ENCODE measurements around the gene ATG9A. TPM values are rescaled to one million over a fixed set of nuclear protein-coding genes. Genes with fewer than 3 reads are reported as not detected.

ATG9A gene
- total and polyA plus RNA-seq, 4 donors = 22.5 to 49.1 (median 42.6) TPM

DNA sequence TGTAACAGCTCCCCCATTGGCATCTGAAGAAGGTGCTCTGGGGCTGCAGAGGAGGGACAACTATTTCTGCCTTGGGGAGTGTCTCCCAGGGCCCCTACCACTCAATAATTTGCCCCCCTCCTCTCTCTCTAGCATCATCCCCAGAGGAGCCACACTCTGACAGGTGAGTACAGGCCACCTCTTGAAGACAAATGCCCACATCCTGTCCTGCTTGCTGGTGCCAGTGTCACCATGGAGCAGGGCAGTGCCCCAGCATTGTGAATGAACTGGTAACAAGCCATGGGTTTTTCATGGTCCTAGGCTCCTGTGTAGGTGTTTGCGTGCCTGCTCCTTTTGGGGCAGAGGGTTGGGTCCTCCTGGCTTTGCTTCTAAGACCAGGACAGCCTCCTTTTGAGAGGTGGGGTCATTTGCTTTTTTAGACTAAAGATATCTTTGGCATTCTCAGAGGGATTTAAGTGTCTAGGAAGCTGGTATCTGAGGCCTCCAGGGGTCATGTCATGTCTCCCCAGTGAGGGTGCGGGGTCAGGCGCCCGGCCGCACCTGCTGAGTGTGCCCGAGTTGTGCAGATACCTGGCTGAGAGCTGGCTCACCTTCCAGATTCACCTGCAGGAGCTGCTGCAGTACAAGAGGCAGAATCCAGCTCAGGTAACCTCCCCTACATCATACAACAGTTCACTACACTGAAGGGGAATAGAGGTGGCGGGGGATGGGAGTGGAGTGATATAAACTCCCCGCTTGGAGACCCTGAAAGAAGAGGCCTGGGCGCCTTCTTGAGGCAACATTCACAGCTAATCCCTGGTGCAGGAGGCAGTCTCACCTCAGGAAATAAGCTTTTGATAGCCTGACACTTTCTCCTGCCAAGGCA, 49.6 kb downstream of the ATG9A start:
- Histone ChIP-seq H3K27me3 (ENCODE audit: control insufficient read depth in 3 of 3, insufficient read depth in 3 of 3, low read length in 2 of 3) (no peaks in the 10 kb centered on the region), H3K4me3 (no peak overlapping the region), H3K9ac (ENCODE audit: insufficient read depth in 1 of 2, low read length in 2 of 2) (no peak overlapping the region), H3K36me3 (ENCODE audit: control insufficient read depth in 4 of 4, insufficient read depth in 4 of 4, low read length in 4 of 4) (peaks cover 25 to 45% (median 37%) of the 10 kb centered on the region in 4 donors), H3K4me1 (ENCODE audit: control insufficient read depth in 5 of 5, insufficient read depth in 5 of 5, low read length in 5 of 5) (peaks cover 3 to 23% (median 8%) of the 10 kb centered on the region in 5 donors), H3K9me3 (ENCODE audit: control insufficient read depth in 4 of 4, insufficient read depth in 3 of 4, low read length in 3 of 4) (no peaks in the 10 kb centered on the region), H3K27ac (ENCODE audit: low read depth in 1 of 2, low read length in 1 of 2) (peak overlapping the region in 1 of 2 donors; percentile 28)
- DNase-seq (no peak), ATAC-seq (ENCODE audit: insufficient read depth, low FRiP score) (no peak)
- 96% methylated on average over 9 of the region's 9 CpGs for WGBS, 2 donors
- TF ChIP-seq, protein P1, sequence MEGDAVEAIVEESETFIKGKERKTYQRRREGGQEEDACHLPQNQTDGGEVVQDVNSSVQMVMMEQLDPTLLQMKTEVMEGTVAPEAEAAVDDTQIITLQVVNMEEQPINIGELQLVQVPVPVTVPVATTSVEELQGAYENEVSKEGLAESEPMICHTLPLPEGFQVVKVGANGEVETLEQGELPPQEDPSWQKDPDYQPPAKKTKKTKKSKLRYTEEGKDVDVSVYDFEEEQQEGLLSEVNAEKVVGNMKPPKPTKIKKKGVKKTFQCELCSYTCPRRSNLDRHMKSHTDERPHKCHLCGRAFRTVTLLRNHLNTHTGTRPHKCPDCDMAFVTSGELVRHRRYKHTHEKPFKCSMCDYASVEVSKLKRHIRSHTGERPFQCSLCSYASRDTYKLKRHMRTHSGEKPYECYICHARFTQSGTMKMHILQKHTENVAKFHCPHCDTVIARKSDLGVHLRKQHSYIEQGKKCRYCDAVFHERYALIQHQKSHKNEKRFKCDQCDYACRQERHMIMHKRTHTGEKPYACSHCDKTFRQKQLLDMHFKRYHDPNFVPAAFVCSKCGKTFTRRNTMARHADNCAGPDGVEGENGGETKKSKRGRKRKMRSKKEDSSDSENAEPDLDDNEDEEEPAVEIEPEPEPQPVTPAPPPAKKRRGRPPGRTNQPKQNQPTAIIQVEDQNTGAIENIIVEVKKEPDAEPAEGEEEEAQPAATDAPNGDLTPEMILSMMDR (IDR thresholded peaks at IDR 0.05; ENCODE audit: control extremely low read depth, extremely low read depth) = no peak

DNA sequence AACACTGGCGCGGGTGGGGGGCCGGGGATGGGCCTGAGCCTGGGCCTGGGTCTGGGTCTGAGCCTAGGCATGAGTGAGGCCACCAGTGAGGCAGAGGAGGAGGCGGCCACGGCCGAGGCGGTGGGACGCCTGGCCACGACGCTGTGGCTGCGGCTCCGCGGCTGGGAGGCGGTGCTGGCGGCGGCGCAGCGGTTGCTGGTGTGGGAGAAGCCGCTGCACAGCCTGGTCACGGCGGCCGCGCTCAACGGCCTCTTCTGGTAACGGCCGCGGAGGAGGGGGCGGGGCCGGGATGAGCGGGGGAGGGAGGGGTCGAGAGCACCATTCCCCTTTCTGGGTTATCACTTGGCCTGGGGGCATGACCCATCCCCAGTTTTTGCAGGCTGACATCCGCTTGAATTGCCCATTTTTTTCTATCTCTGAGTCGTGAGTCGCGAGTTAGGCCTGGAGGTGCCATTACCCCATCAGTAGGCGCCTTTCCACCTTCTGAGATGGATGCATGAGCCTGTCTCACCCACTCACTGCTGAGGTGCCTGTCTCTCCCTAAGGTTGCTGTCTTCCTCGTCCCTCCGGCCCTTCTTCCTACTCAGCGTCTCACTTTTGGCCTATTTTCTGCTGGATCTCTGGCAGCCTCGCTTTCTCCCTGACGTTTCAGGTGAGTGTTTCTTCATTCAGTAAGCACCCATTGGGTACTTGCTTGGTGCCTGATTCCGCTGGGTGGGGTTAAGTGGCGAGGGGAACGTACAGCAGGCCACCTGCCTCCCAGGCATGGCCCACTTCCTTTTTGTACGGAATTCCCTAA, 50.9 kb downstream of the ATG9A start:
- no peaks in the 10 kb centered on the region for H3K27me3 ChIP-seq (ENCODE audit: control insufficient read depth in 3 of 3, insufficient read depth in 3 of 3, low read length in 2 of 3)
- TF ChIP-seq, protein P1 (IDR thresholded peaks at IDR 0.05; ENCODE audit: control extremely low read depth, extremely low read depth) = no peak
- peak overlapping the region; percentile 92 for H3K4me3 ChIP-seq
- 3 to 5% methylated on average over 28 to 45 of the region's 45 CpGs for WGBS, 2 donors
- H3K4me1 ChIP-seq (ENCODE audit: control insufficient read depth in 5 of 5, insufficient read depth in 5 of 5, low read length in 5 of 5) = peaks cover 3 to 23% (median 8%) of the 10 kb centered on the region in 5 donors
- H3K27ac ChIP-seq (ENCODE audit: low read depth in 1 of 2, low read length in 1 of 2) = peak overlapping the region; percentile 98 to 100
- H3K9me3 ChIP-seq (ENCODE audit: control insufficient read depth in 4 of 4, insufficient read depth in 3 of 4, low read length in 3 of 4) = no peaks in the 10 kb centered on the region
- ATAC-seq (ENCODE audit: insufficient read depth, low FRiP score) (peak; percentile 7), DNase-seq (peak in 1 of 3 donors; percentile 40)
- H3K36me3 ChIP-seq (ENCODE audit: control insufficient read depth in 4 of 4, insufficient read depth in 4 of 4, low read length in 4 of 4) = peaks cover 25 to 49% (median 38%) of the 10 kb centered on the region in 4 donors
- peak overlapping the region; percentile 67 to 81 for H3K9ac ChIP-seq (ENCODE audit: insufficient read depth in 1 of 2, low read length in 2 of 2)

DNA sequence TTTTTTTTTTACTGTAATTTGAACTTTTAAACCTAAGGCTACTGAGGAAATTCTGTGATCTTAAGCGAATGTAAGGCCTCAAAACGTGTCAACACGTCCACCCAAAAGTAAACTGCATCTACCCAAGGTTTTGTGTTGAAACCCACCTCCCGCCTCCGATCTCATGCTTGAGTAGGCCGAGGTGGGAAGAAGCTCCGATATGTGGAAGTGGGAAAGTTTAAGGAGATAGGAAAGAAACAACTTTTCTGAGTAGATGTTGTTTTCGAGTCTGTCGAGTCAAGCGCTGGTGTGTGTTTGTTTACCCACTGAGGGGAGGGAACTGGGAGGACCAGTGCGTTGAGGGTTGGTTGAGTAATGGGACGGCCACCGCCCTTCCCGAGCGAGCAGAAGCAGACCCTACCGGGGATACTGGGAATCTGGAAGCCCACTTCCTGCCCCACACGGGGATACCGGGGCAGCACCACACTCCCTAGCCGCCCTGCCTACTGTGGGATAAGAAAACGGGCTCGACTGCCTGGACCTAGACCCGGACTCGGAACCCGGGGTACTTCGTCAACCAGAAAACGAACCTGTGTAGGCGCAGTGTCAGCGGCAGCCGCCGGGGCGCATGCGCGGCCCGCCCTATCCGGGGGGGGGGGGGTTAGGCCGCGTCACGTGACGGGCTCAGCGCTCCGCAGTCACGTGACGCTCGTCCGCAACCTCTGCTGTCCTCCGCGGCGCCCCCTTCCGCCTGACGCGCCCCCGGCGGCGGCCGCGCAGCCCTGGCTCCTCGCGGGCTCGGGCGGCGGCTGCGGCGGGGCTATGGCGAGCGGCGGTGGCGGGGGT, 51.7 kb downstream of the ATG9A start, which contains the start of gene RETREG2:
TSS of gene RETREG2 (plus strand) at position 724 of the 825 bp plus-strand sequence. CDS start at position 802, 78 bp downstream.
- H3K36me3 ChIP-seq (ENCODE audit: control insufficient read depth in 4 of 4, insufficient read depth in 4 of 4, low read length in 4 of 4) = peaks cover 25 to 48% (median 31%) of the 10 kb centered on the region in 4 donors
- H3K9ac ChIP-seq (ENCODE audit: insufficient read depth in 1 of 2, low read length in 2 of 2) = peak within 1 kb of the TSS; percentile 67 to 84

More for the DNA sequence above, 51.7 kb downstream of the ATG9A start, which contains the start of gene RETREG2:
- peak within 1 kb of the TSS; percentile 92 for H3K4me3 ChIP-seq
- H3K9me3 ChIP-seq (ENCODE audit: control insufficient read depth in 4 of 4, insufficient read depth in 3 of 4, low read length in 3 of 4) = no peaks in the 10 kb centered on the region
- ATAC-seq (ENCODE audit: insufficient read depth, low FRiP score) (peak; percentile 67), DNase-seq (peak; percentile 92 to 95 (median 93))
- H3K4me1 ChIP-seq (ENCODE audit: control insufficient read depth in 5 of 5, insufficient read depth in 5 of 5, low read length in 5 of 5) = peaks cover 3 to 23% (median 8%) of the 10 kb centered on the region in 5 donors
- TF ChIP-seq, protein P1 (IDR thresholded peaks at IDR 0.05; ENCODE audit: control extremely low read depth, extremely low read depth) = peak; percentile 9
- H3K27me3 ChIP-seq (ENCODE audit: control insufficient read depth in 3 of 3, insufficient read depth in 3 of 3, low read length in 2 of 3) = no peaks in the 10 kb centered on the region
- peak within 1 kb of the TSS; percentile 98 to 100 for H3K27ac ChIP-seq (ENCODE audit: low read depth in 1 of 2, low read length in 1 of 2)
- 0% methylated on average over 45 to 67 of the region's 67 CpGs for WGBS, 2 donors
